Sigmoid colon (tissue), 4 donors: ENCODE results near the gene CNNM2.

Experiments used
- POLR2A ChIP-seq, 2 donors: fragments of 450-650 bp; IDR thresholded peaks; one replicate each; pipeline ENCODE4 v1.6.1; 2016; ENCODE audit warnings: antibody characterized with exemption in 2 of 2, mild to moderate bottlenecking in 2 of 2, moderate library complexity in 2 of 2
- POLR2AphosphoS5 ChIP-seq, 4 donors: sonication (generic); formaldehyde crosslinking; IDR thresholded peaks; one replicate each; pipeline ENCODE4 v1.6.1; 2017; ENCODE audit warnings: antibody characterized with exemption in 4 of 4

GRCh38 chr10:103078309-103078615 lies 160.2 kb downstream of the CNNM2 start:
- no peak for TF ChIP-seq POLR2AphosphoS5 (IDR thresholded peaks at IDR 0.05)
- TF ChIP-seq POLR2A (IDR thresholded peaks at IDR 0.05), result no peak
